Measurements from ENCODE around the gene ZSWIM6. TPM values are rescaled to one million over a fixed set of nuclear protein-coding genes. Genes with fewer than 3 reads are reported as not detected.

The ZSWIM6 gene
- total RNA-seq, 2 experiments from 2014 or later = 4.4 TPM

- no peaks in the 10 kb centered on the region for H3K9me3 Mint-ChIP-seq
- no peak overlapping the region for H3K27ac Mint-ChIP-seq
- no peak overlapping the region for H3K4me3 Mint-ChIP-seq
- H3K36me3 Mint-ChIP-seq (ENCODE audit: low read depth) = peaks cover 1% of the 10 kb centered on the region
- no peaks in the 10 kb centered on the region for H3K27me3 Mint-ChIP-seq
- peaks cover 5% of the 10 kb centered on the region for H3K4me1 Mint-ChIP-seq (ENCODE audit: low read depth)
- ChIA-PET CTCF (interaction anchor here (0.8 kb wide), 1 partner anchor 14 kb away, joined by 4 read pairs; no protein-coding TSS in a partner anchor), POLR2A (no interaction called here)
- DNase-seq (no peak), ATAC-seq (no peak)
- intact Hi-C loops (cut with micrococcal nuclease) = no loop called here
- TF ChIP-seq, protein P1, sequence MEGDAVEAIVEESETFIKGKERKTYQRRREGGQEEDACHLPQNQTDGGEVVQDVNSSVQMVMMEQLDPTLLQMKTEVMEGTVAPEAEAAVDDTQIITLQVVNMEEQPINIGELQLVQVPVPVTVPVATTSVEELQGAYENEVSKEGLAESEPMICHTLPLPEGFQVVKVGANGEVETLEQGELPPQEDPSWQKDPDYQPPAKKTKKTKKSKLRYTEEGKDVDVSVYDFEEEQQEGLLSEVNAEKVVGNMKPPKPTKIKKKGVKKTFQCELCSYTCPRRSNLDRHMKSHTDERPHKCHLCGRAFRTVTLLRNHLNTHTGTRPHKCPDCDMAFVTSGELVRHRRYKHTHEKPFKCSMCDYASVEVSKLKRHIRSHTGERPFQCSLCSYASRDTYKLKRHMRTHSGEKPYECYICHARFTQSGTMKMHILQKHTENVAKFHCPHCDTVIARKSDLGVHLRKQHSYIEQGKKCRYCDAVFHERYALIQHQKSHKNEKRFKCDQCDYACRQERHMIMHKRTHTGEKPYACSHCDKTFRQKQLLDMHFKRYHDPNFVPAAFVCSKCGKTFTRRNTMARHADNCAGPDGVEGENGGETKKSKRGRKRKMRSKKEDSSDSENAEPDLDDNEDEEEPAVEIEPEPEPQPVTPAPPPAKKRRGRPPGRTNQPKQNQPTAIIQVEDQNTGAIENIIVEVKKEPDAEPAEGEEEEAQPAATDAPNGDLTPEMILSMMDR (IDR thresholded peaks at IDR 0.05) = no peak
These were observed 123.3 kb downstream of the ZSWIM6 start for GRCh38 chr5:61455179-61456006.

DNA sequence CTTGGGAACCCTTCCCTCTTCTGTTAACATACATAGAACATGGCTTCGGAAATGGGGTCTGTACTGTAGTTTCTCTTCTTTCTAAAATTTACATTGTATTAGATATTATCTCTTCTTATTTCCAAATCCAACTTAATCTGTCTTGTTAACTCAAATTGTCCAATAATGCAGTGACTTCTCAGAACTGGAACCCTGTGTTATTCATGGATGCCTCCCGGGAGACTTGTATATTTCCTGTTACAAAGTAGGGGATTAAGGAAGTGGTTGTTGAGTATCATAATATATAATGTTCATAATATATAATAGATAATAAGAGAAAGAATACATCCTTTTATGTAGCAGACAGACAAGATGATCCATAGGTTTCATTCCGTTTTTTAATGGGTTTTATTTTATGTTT lies 128.4 kb downstream of the ZSWIM6 start:
- CTCF ChIA-PET = no interaction called here
- no peaks in the 10 kb centered on the region for H3K9me3 Mint-ChIP-seq
- TF ChIP-seq, protein P1 (IDR thresholded peaks at IDR 0.05) = no peak
- peaks cover under 1% of the 10 kb centered on the region for H3K4me1 Mint-ChIP-seq (ENCODE audit: low read depth)
- intact Hi-C loops (cut with micrococcal nuclease) = no loop called here
- H3K27me3 Mint-ChIP-seq = no peaks in the 10 kb centered on the region
- DNase-seq (no peak), ATAC-seq (no peak)
- H3K27ac Mint-ChIP-seq = no peak overlapping the region
- POLR2A ChIA-PET = no interaction called here
- no peaks in the 10 kb centered on the region for H3K36me3 Mint-ChIP-seq (ENCODE audit: low read depth)
- no peak overlapping the region for H3K4me3 Mint-ChIP-seq

GRCh38 chr5:61461417-61461816 lies 129.4 kb downstream of the ZSWIM6 start:
- intact Hi-C loops (cut with micrococcal nuclease) = no loop called here
- DNase-seq (no peak), ATAC-seq (no peak)
- ChIA-PET CTCF (no interaction called here), POLR2A (no interaction called here)
- Mint-ChIP-seq H3K4me1 (ENCODE audit: low read depth) (no peaks in the 10 kb centered on the region), H3K27ac (no peak overlapping the region), H3K9me3 (no peaks in the 10 kb centered on the region), H3K36me3 (ENCODE audit: low read depth) (no peaks in the 10 kb centered on the region), H3K27me3 (no peaks in the 10 kb centered on the region), H3K4me3 (no peak overlapping the region)
- TF ChIP-seq, protein P1 (IDR thresholded peaks at IDR 0.05) = no peak

DNA sequence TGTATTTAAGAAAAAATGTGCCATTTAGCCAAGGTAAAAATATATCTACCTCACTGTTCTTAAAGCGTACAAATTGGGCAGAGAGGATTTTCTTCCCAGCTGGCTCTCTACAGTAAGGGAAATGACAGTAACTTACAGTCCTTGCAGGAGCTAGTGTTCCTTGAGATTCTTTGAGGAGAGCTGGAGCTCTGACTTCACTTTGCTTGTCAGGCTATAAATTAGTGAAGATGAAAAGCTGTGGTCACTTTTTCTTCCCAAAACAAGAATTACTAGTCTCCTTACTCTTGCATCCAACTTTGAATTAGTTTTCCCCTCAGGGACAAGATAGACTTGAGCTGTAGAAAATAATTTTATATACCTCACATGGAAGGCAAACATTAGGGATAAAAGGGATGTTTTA lies 129.9 kb downstream of the ZSWIM6 start:
- ChIA-PET POLR2A (no interaction called here), CTCF (no interaction called here)
- TF ChIP-seq, protein P1 (IDR thresholded peaks at IDR 0.05) = no peak
- H3K9me3 Mint-ChIP-seq = no peaks in the 10 kb centered on the region
- H3K27me3 Mint-ChIP-seq = no peaks in the 10 kb centered on the region
- no peak for DNase-seq
- H3K4me1 Mint-ChIP-seq (ENCODE audit: low read depth) = no peaks in the 10 kb centered on the region
- no peaks in the 10 kb centered on the region for H3K36me3 Mint-ChIP-seq (ENCODE audit: low read depth)
- ATAC-seq = no peak
- no peak overlapping the region for H3K4me3 Mint-ChIP-seq
- no peak overlapping the region for H3K27ac Mint-ChIP-seq
- intact Hi-C loops (cut with micrococcal nuclease) = no loop called here

DNA sequence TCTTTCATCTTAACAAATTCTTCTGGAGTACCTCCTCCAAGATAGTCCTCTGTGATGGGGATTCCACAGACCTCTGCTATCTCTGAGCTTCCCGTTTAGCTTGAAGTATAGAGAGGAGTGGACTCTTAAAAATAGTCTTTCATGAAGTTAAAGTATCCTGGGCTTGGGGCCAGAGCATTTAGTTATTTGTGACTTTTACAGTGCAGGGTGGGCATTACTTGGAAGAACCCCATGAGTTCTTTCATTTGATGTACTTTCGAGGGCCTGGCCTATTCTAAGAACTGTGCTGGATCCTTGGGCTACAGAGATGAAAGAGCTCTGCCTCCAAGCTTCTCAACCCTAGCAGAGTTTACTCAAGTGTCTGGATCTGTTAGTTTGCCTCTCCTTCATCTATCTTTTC lies 131.5 kb downstream of the ZSWIM6 start:
- ChIA-PET CTCF (interaction anchor here (1.1 kb wide), 1 partner anchor 11 kb away, joined by 4 read pairs; no protein-coding TSS in a partner anchor), POLR2A (no interaction called here)
- no peak overlapping the region for H3K4me3 Mint-ChIP-seq
- DNase-seq (no peak), ATAC-seq (no peak)
- intact Hi-C loops (cut with micrococcal nuclease) = no loop called here
- H3K9me3 Mint-ChIP-seq = no peaks in the 10 kb centered on the region
- H3K27me3 Mint-ChIP-seq = no peaks in the 10 kb centered on the region
- H3K36me3 Mint-ChIP-seq (ENCODE audit: low read depth) = no peaks in the 10 kb centered on the region
- TF ChIP-seq, protein P1 (IDR thresholded peaks at IDR 0.05) = no peak
- no peak overlapping the region for H3K27ac Mint-ChIP-seq
- peaks cover 2% of the 10 kb centered on the region for H3K4me1 Mint-ChIP-seq (ENCODE audit: low read depth)
